Measurements from ENCODE around the gene LYL1.

LYL1 gene

GRCh38 chr19:13129384-13129783 is 26.7 kb upstream of the LYL1 start:
- no peak for DNase-seq (ENCODE audit: low read depth, low spot score)

- no peak for DNase-seq (ENCODE audit: low read depth, low spot score)
Observed at GRCh38 chr19:13128583-13128982, 25.9 kb upstream of the LYL1 start.

DNA sequence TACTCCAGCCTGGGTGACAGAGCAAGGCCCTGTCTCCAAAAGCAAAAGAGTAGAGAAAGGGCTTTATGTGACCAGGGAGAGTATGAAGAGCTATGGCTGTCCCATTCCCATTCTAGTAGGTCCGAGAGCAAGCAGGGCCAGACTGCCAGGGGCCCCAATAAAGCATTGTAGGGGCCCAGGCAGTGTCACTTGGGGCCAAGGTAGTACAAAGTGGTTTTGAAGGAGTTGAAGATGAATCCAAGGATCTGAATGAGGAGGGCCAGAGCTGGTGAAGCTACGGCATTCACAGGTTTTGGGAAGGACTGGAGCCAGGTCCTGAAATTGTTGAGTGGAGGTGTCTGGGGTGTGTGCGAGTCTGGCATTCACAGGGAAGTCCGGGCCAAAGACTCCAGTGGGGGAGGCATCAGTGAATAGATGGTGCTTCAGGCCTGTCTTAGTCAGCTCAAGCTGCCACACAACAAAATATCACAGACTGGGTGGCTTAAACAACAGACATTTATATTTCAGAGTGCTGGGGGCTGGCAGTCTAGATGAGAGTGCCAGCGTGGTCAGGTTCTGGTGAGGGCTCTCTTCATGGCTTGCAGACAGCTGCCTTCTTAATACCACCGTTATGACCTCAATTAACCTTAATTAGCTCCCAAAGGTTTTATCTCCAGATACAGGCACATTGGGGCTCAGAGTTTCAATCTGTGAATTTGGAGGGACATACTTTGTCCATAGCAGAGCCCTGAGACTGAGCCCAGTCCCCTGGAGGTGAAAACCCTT is 25.3 kb upstream of the LYL1 start:
- no peak for DNase-seq (ENCODE audit: low read depth, low spot score)

GRCh38 chr19:13127051-13127450 is 24.4 kb upstream of the LYL1 start:
- DNase-seq (ENCODE audit: low read depth, low spot score): no peak

GRCh38 chr19:13122980-13123957 is 20.6 kb upstream of the LYL1 start:
- no peak for DNase-seq (ENCODE audit: low read depth, low spot score)

- no peak for DNase-seq (ENCODE audit: low read depth, low spot score)
Observed at GRCh38 chr19:13122275-13122878, 19.7 kb upstream of the LYL1 start.

- no peak for DNase-seq (ENCODE audit: low read depth, low spot score)
Observed at GRCh38 chr19:13121551-13122274, 19.1 kb upstream of the LYL1 start.

- DNase-seq (ENCODE audit: low read depth, low spot score): peak; percentile 55
Observed at GRCh38 chr19:13120817-13121216, 18.2 kb upstream of the LYL1 start.

DNA sequence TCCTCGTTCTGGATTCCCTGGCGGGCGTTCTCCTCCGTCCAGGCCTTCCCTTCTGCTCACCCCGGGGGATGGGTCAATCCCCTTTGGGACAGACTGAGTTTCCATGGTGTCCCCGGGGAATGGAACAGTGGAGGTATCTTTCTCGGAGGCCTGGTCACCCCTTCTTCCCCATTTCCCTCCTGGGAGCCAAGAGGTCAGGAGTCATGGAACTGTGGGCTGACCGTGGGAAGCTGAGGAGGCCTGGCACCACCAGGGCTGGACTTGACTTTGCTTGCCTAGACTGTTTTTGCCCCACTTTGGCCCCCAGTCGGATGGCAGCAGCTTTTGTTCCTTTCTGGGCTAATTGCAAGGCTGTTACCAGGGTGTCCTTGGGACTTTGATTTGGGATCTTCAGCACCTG is 17.4 kb upstream of the LYL1 start:
- DNase-seq (ENCODE audit: low read depth, low spot score): no peak

DNA sequence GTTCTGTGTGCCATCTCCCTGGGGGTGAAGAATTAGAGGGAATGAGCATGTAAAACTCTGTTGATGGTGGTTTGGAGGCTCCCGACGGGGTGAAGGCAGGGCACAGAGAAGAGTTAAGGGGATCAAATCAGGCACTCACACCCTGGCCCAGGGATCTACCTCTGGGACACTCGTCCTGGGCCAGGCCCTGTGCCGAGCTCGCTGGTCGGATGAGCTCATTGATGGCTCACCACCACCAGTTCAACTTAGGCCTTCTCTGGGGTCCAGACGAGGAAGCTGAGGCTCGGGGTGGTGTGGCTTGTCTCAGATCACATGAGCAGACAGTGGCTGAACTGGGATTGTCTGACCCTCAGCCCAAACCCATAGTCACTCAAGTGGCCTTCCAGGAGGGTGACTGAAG is 17.0 kb upstream of the LYL1 start:
- DNase-seq (ENCODE audit: low read depth, low spot score): no peak

- DNase-seq (ENCODE audit: low read depth, low spot score): no peak
Observed at GRCh38 chr19:13118424-13119193, 16.0 kb upstream of the LYL1 start.

GRCh38 chr19:13117772-13118423 is 15.2 kb upstream of the LYL1 start, which contains the start of gene NACC1:
NACC1 (plus strand) TSS chr19:13118264; CDS start chr19:13135208, 16,944 bp downstream.
- peak; percentile 63 for DNase-seq (ENCODE audit: low read depth, low spot score)

- no peak for DNase-seq (ENCODE audit: low read depth, low spot score)
Observed at GRCh38 chr19:13117176-13117771, 14.6 kb upstream of the LYL1 start.

DNA sequence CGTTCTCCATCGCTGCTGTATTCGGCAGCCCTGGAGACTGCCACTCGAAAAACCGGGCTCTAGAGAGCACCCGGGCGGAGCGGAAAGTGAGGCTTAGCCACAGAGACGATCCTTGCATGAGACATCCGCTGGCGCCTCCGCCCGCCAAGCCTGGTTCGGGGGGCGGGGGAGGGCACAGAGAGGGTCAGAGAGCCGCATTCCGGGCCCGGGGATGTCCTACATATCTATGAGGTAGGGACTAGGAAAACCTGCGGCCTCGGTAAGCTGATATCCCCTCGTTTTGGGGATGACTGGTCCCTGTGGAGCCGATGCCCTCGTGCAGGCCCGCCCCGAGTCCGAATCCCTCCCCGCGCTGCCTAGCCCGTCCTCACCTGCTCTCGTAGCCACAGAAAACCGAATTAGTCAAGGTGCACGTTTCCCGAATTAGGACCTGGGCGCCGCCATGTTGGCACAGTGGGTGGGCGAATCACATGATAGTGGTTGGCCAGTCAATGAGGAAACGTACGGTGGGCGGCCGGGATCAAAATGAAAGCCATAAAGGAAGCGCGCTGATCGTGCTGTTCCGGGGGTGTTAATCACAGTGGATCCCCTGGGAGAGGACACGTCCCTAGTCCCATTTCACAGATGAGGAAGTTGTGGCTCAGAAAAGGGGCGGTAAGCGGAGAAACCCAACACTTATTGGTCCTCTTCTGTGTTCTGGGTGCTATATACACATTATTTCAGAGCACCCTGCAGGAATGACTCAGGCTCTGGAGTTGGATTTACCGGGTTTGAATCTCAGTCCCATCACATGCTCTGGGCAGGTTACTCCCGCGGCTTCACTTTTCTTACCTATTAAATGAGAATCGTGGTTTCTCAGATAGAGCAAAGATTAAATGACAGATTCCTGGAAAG is 13.9 kb upstream of the LYL1 start, which contains the start of gene TRMT1:
TSS of gene TRMT1 (minus strand) at position 459 of the 894 bp plus-strand sequence. CDS start at position 118, 341 bp downstream.
- DNase-seq (ENCODE audit: low read depth, low spot score): peak; percentile 64

GRCh38 chr19:13115936-13116281 is 13.3 kb upstream of the LYL1 start:
- no peak for DNase-seq (ENCODE audit: low read depth, low spot score)

- no peak for DNase-seq (ENCODE audit: low read depth, low spot score)
Observed at GRCh38 chr19:13112555-13112954, 9.9 kb upstream of the LYL1 start.

- DNase-seq (ENCODE audit: low read depth, low spot score): no peak
Observed at GRCh38 chr19:13110099-13110610, 7.5 kb upstream of the LYL1 start.

GRCh38 chr19:13109361-13110098 is 6.9 kb upstream of the LYL1 start:
- no peak for DNase-seq (ENCODE audit: low read depth, low spot score)
